ENCODE results near the gene NCOA6. TPM values are rescaled to one million over a fixed set of nuclear protein-coding genes. Genes with fewer than 3 reads are reported as not detected.

The NCOA6 gene
- total RNA-seq, 1 donor from 2014 or later, result 19.2 TPM

- Histone ChIP-seq H3K4me3 (peak overlapping the region; percentile 63 to 73), H3K36me3 (peaks cover 0 to 10% of the 10 kb centered on the region in 2 donors), H3K27ac (peak overlapping the region; percentile 89), H3K27me3 (no peaks in the 10 kb centered on the region), H3K9me3 (no peaks in the 10 kb centered on the region), H3K4me1 (peaks cover 20% of the 10 kb centered on the region)
- intact Hi-C loops (cut with DNase I), result loop anchor here (10.0 kb wide), 1 partner anchor 175 kb away; no protein-coding TSS in a partner anchor
- peak in 1 of 2 donors; percentile 91 for DNase-seq (ENCODE audit: extremely low spot score in 2 of 2)
- TF ChIP-seq, protein P1, sequence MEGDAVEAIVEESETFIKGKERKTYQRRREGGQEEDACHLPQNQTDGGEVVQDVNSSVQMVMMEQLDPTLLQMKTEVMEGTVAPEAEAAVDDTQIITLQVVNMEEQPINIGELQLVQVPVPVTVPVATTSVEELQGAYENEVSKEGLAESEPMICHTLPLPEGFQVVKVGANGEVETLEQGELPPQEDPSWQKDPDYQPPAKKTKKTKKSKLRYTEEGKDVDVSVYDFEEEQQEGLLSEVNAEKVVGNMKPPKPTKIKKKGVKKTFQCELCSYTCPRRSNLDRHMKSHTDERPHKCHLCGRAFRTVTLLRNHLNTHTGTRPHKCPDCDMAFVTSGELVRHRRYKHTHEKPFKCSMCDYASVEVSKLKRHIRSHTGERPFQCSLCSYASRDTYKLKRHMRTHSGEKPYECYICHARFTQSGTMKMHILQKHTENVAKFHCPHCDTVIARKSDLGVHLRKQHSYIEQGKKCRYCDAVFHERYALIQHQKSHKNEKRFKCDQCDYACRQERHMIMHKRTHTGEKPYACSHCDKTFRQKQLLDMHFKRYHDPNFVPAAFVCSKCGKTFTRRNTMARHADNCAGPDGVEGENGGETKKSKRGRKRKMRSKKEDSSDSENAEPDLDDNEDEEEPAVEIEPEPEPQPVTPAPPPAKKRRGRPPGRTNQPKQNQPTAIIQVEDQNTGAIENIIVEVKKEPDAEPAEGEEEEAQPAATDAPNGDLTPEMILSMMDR (IDR thresholded peaks at IDR 0.05), result no peak
- TF ChIP-seq POLR2A (IDR thresholded peaks at IDR 0.05), result no peak
- TF ChIP-seq POLR2AphosphoS5 (IDR thresholded peaks at IDR 0.05; ENCODE audit: insufficient read depth in 1 of 2, low read depth in 1 of 2), result no peak
Observed at GRCh38 chr20:34709831-34710567, 115.5 kb downstream of the NCOA6 start.

- peak overlapping the region; percentile 89 for H3K27ac ChIP-seq
- H3K27me3 ChIP-seq, result no peaks in the 10 kb centered on the region
- intact Hi-C loops (cut with DNase I), result loop anchor here (10.0 kb wide), 1 partner anchor 174 kb away; no protein-coding TSS in a partner anchor
- TF ChIP-seq POLR2AphosphoS5 (IDR thresholded peaks at IDR 0.05; ENCODE audit: insufficient read depth in 1 of 2, low read depth in 1 of 2), result peak in 1 of 2 donors; percentile 82
- TF ChIP-seq, protein P1 (IDR thresholded peaks at IDR 0.05), result no peak
- no peaks in the 10 kb centered on the region for H3K9me3 ChIP-seq
- H3K4me1 ChIP-seq, result peaks cover 24% of the 10 kb centered on the region
- H3K4me3 ChIP-seq, result peak overlapping the region; percentile 63 to 73
- peak in 1 of 2 donors; percentile 89 for DNase-seq (ENCODE audit: extremely low spot score in 2 of 2)
- H3K36me3 ChIP-seq, result peaks cover 0 to 7% of the 10 kb centered on the region in 2 donors
Observed at GRCh38 chr20:34709044-34709830, 116.2 kb downstream of the NCOA6 start.

- Histone ChIP-seq H3K4me1 (peaks cover 26% of the 10 kb centered on the region), H3K9me3 (no peaks in the 10 kb centered on the region), H3K4me3 (peak overlapping the region; percentile 63 to 73), H3K27ac (peak overlapping the region; percentile 89), H3K36me3 (peaks cover 0 to 1% of the 10 kb centered on the region in 2 donors), H3K27me3 (no peaks in the 10 kb centered on the region)
- no peak for TF ChIP-seq POLR2AphosphoS5 (IDR thresholded peaks at IDR 0.05; ENCODE audit: insufficient read depth in 1 of 2, low read depth in 1 of 2)
- TF ChIP-seq, protein P1 (IDR thresholded peaks at IDR 0.05), result peak in 1 of 3 experiments; percentile 61
- no peak for TF ChIP-seq POLR2A (IDR thresholded peaks at IDR 0.05)
- no peak for DNase-seq (ENCODE audit: extremely low spot score in 2 of 2)
- intact Hi-C loops (cut with DNase I), result loop anchor here (10.0 kb wide), 1 partner anchor 174 kb away; no protein-coding TSS in a partner anchor
Observed at GRCh38 chr20:34708621-34709043, 116.8 kb downstream of the NCOA6 start.

DNA sequence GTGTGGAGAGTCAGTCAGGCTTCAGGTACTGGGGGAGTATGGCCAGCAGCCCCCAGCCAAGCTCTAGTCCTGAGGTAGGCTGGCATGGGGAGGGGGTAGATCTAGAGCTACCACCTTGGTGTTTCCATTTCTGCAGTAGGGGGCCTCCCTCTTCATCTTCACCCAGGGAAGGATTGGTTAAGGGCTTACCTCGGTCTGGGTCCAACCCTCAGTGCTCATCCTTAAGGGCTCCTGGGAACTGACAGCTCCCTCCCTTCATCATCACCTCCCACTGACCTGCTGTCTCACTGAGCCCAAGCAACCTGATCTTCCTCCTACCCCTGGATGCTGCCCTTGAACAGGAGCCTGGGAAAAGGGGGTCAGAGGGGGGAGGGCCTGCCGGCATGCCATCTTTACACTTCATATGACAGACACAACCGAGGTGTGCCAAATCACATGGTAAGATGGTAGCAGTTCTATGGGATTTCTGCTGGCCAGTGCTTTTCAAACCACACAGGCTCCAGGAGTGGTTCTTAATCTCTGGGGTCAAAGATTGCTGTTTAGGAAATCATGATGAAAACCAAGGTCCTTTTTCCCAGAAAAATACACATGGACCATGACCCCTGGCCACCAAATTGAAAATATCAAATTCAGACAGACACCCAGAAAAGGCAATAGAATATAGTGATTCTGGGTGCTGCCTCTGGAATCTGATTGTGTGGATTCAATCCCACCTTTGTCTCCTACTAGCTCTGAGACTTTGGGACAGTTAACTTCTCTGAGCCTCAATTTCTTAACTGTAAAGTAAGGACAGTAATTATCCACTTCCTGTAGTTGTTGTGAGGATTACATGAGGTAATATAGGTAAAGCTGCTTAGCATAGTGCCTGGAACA is 118.3 kb downstream of the NCOA6 start:
- Histone ChIP-seq H3K4me1 (peaks cover 33% of the 10 kb centered on the region), H3K4me3 (no peak overlapping the region), H3K27me3 (no peaks in the 10 kb centered on the region), H3K9me3 (no peaks in the 10 kb centered on the region), H3K27ac (no peak overlapping the region), H3K36me3 (no peaks in the 10 kb centered on the region)
- intact Hi-C loops (cut with DNase I), result loop anchor here (10.0 kb wide), 1 partner anchor 172 kb away; no protein-coding TSS in a partner anchor
- TF ChIP-seq POLR2A (IDR thresholded peaks at IDR 0.05), result no peak
- TF ChIP-seq, protein P1 (IDR thresholded peaks at IDR 0.05), result no peak
- no peak for TF ChIP-seq POLR2AphosphoS5 (IDR thresholded peaks at IDR 0.05; ENCODE audit: insufficient read depth in 1 of 2, low read depth in 1 of 2)
- no peak for DNase-seq (ENCODE audit: extremely low spot score in 2 of 2)
